Heart left ventricle (tissue), 13 donors: Measurements from ENCODE around the gene KLRF2.

ENCODE experiments used
- CTCF ChIP-seq, 12 donors: fragments of 200-600 bp; sonication (generic) in 4 of 12; IDR thresholded peaks; one replicate each; pipeline versions ENCODE4 v1.5.0 to v1.8.0; 2018 to 2022; ENCODE audit warnings: antibody characterized with exemption in 12 of 12, mild to moderate bottlenecking in 5 of 12
- POLR2A ChIP-seq, 2 donors: fragments of 450-650 bp; IDR thresholded peaks; one replicate each; pipeline ENCODE4 v1.6.1; 2017; ENCODE audit warnings: antibody characterized with exemption in 2 of 2, mild to moderate bottlenecking in 2 of 2, moderate library complexity in 2 of 2
- donor health status: ischemic (EF 13 %, LVEDD 7.1; RV severe dilation, severe dysfunction).
- donor health status: DM: no; HTN: yes; CAD: no.
- donor health status: DM: no; HTN: no; CAD: no.
- donor health status: ischemic (EF 25% LVEDD 6.9; RV normal size, moderate dysfunction).
- donor health status: ischemic (EF 25% LVEDD 5.7; RV mildly dilated, moderate dysfunction).
- donor health status: ischemic (EF 35%, LVEDD 5.7; RV mildly dilated, moderate dysfunction).
- donor health status: nonischemic (EF 11% LVEDD 7.7; RV severe dilation, severe dysfunction).
- donor health status: DM: yes; HTN: yes; CAD: no.
- donor health status: PGD.
- donor health status: ischemic (EF 29% LVEDD 5.4; RV normal size, mild dysfunction).
- donor health status: nonischemic (EF 23%, LVEDD 6.1; RV moderate dilation, normal function).

- TF ChIP-seq CTCF (IDR thresholded peaks at IDR 0.05) (no peak), POLR2A (IDR thresholded peaks at IDR 0.05) (no peak)
These were observed 24.4 kb upstream of the KLRF2 start for GRCh38 chr12:9856894-9857293.
